Neural crest cell (in vitro differentiated cells): ENCODE measurements around the gene TNFSF9. TPM values are rescaled to one million over a fixed set of nuclear protein-coding genes. Genes with fewer than 3 reads are reported as not detected.

Experiments used
- DNase-seq: peaks from one replicate; pipeline ENCODE4 v3.0.0; 2021; ENCODE audit warnings: low read depth, mixed read lengths, low spot score
- H3K27ac Mint-ChIP-seq: one replicate; pipeline ENCODE4 v1.8.0; 2021; ENCODE audit warnings: mild to moderate bottlenecking, mixed read lengths; ENCODE audit not compliant: unreplicated experiment
- H3K27me3 Mint-ChIP-seq: 2 replicates; pipeline ENCODE4 v1.8.0; 2021; ENCODE audit warnings: low read depth, mild to moderate bottlenecking, mixed read lengths
- H3K36me3 Mint-ChIP-seq: 2 replicates; pipeline ENCODE4 v1.8.0; 2021; ENCODE audit warnings: low read depth, mild to moderate bottlenecking, mixed read lengths
- H3K4me1 Mint-ChIP-seq: 2 replicates; pipeline ENCODE4 v1.8.0; 2021; ENCODE audit warnings: mixed read lengths
- H3K4me3 Mint-ChIP-seq: one replicate; pipeline ENCODE4 v1.8.0; 2021; ENCODE audit warnings: mild to moderate bottlenecking, mixed read lengths
- H3K9me3 Mint-ChIP-seq: 2 replicates; pipeline ENCODE4 v1.8.0; 2021; ENCODE audit warnings: mixed read lengths
- CTCF ChIP-seq: fragments of 200-600 bp; sonication (generic); conservative IDR thresholded peaks from 2 replicates; pipeline ENCODE4 v1.5.0; 2021; ENCODE audit warnings: antibody characterized with exemption, mild to moderate bottlenecking
- long read RNA-seq: library from polyadenylated mRNA; unstranded; transcript quantifications from one replicate; pipeline ENCODE4 v2.0.0, GENCODE V29; 2020
- total RNA-seq: library from RNA; stranded (reverse); gene quantifications from 2 replicates; pipeline ENCODE4 v1.2.1, GENCODE V29; 2021

TNFSF9 gene, protein sequence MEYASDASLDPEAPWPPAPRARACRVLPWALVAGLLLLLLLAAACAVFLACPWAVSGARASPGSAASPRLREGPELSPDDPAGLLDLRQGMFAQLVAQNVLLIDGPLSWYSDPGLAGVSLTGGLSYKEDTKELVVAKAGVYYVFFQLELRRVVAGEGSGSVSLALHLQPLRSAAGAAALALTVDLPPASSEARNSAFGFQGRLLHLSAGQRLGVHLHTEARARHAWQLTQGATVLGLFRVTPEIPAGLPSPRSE
- 1.3 and 1.4 TPM in 2 replicates for total RNA-seq
- long read RNA-seq: 0 reads

DNA sequence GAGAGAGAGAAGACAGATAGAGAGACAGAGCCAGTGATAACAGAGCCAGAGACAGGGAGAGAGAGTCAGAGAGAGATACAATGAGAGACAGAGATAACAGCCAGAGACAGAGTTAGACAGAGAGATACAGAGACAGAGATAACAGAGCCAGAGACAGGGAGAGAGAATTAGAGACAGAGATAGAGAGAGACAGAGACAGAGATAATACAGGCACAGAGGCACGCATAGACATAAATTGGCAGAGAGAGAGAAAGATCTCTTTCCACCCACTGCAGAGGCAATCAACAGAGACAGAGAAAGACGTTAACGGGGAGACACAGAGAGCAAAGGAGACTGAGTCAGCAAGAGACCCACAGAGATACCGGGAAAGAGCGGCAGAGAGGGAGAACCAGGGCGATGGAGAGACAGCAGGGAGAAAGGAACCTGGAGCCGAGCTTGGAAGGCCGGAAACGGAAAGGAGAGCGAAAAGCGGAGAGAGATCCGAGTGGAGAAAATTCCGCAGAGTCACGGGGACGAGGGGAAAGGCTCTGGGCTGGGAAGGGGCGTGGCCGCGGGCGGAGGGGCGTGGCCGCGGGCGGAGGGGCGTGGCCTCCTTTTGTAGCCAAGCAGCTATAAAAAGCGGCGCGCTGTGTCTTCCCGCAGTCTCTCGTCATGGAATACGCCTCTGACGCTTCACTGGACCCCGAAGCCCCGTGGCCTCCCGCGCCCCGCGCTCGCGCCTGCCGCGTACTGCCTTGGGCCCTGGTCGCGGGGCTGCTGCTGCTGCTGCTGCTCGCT, at the start of gene TNFSF9:
TSS of gene TNFSF9 (plus strand) at position 641 of the 777 bp plus-strand sequence. CDS start at position 652, 11 bp downstream.
- TF ChIP-seq CTCF: no peak
- Mint-ChIP-seq H3K27ac (peak within 1 kb of the TSS; percentile 84), H3K4me3 (peak within 1 kb of the TSS; percentile 84), H3K27me3 (peaks cover 64% of the 10 kb centered on the region), H3K36me3 (peaks cover 4% of the 10 kb centered on the region), H3K4me1 (peaks cover 39% of the 10 kb centered on the region), H3K9me3 (peaks cover 4% of the 10 kb centered on the region)
- DNase-seq: peak; percentile 97

DNA sequence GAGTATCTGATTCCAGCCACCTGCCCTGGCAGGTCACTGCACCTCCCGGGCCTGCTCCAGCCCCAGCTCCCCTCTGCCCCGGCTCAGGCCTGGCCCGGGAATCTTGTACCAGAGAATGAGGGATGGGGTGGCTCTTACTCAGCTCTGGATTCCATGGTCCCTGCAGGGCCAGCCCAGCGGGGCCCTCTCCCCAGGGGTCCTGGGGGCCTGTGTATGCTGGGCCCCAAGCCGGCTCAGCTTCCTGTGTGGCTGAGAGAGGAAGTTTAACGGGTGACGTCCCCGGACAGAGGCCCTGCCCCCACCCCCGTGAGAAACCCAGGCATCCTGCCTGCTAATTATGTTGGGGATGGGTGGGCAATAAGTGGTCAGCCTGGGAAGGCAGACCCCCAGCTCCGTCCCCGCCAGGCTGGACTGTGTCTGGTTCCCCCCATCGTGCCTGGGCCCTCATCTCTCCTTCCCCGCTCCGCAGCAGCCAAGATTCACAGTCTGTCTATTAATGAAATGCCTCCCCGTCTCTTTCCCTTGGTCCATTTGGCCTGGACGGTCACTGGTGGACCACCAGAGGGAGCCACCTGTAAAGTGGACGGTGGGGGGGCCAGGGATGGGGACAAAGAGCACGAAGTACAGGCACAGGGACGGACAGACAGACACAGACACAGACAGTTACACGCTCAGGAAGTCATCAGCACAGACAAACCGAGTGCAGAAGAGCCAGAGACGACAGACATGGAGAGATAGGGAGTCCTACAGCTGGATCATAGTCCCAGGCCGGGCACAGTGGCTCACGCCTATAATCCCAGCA, 49.1 kb upstream of the TNFSF9 start, which contains the start of gene DENND1C:
TSS of gene DENND1C (minus strand) at position 247 of the 802 bp plus-strand sequence. CDS start at position 155, 92 bp downstream.
- H3K36me3 Mint-ChIP-seq: no peaks in the 10 kb centered on the region
- no peak within 1 kb of the TSS for H3K4me3 Mint-ChIP-seq
- H3K27me3 Mint-ChIP-seq: peaks cover 10% of the 10 kb centered on the region
- peak; percentile 62 for TF ChIP-seq CTCF
- DNase-seq: peak; percentile 53
- H3K27ac Mint-ChIP-seq: no peak within 1 kb of the TSS
- no peaks in the 10 kb centered on the region for H3K9me3 Mint-ChIP-seq
- peaks cover 4% of the 10 kb centered on the region for H3K4me1 Mint-ChIP-seq

GRCh38 chr19:6482343-6482686, 48.5 kb upstream of the TNFSF9 start:
- Mint-ChIP-seq H3K27me3 (peaks cover 10% of the 10 kb centered on the region), H3K27ac (no peak overlapping the region), H3K9me3 (no peaks in the 10 kb centered on the region), H3K36me3 (no peaks in the 10 kb centered on the region), H3K4me1 (peaks cover 4% of the 10 kb centered on the region), H3K4me3 (no peak overlapping the region)
- DNase-seq: no peak
- TF ChIP-seq CTCF: no peak

DNA sequence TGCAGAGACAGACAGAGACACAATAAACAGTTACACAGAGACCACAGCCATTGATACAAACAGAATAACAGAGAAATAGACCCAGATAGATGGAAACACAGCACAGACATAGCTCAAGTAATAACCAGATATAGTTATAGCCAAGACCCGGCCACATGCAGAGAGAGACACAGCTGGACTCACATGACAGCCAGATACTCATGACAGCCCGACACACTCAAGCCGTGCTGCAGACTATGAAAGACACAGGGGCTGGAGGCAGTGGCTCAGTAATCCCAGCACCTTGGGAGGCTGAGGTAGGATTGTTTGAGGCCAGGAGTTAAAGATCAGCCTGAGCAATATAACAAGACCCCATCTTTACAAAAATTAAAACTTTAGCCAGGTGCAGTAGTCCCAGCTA, 47.6 kb upstream of the TNFSF9 start:
- no peaks in the 10 kb centered on the region for H3K9me3 Mint-ChIP-seq
- peaks cover 10% of the 10 kb centered on the region for H3K27me3 Mint-ChIP-seq
- TF ChIP-seq CTCF: no peak
- no peak overlapping the region for H3K4me3 Mint-ChIP-seq
- no peak for DNase-seq
- no peaks in the 10 kb centered on the region for H3K36me3 Mint-ChIP-seq
- peaks cover 4% of the 10 kb centered on the region for H3K4me1 Mint-ChIP-seq
- no peak overlapping the region for H3K27ac Mint-ChIP-seq

GRCh38 chr19:6484230-6484629, 46.6 kb upstream of the TNFSF9 start:
- Mint-ChIP-seq H3K27ac (no peak overlapping the region), H3K27me3 (peaks cover 12% of the 10 kb centered on the region), H3K4me1 (peaks cover 5% of the 10 kb centered on the region), H3K36me3 (no peaks in the 10 kb centered on the region), H3K9me3 (no peaks in the 10 kb centered on the region), H3K4me3 (no peak overlapping the region)
- DNase-seq: no peak
- no peak for TF ChIP-seq CTCF
